Thoracic aorta (tissue), 2 donors: Measurements from ENCODE around the gene PPP1R3D. TPM values are rescaled to one million over a fixed set of nuclear protein-coding genes. Genes with fewer than 3 reads are reported as not detected.

Experiments used
- ATAC-seq: fragments of 150-250 bp; one replicate; pipeline ENCODE4 v1.8.0; 2017; ENCODE audit warnings: low read depth; ENCODE audit not compliant: insufficient number of reproducible peaks, low FRiP score
- DNase-seq: peaks from one replicate; pipeline ENCODE4 v3.0.0-alpha.2; 2020; ENCODE audit warnings: low spot score
- H3K27ac ChIP-seq, 2 donors: fragments of 200-600 bp; sonication (generic); 1 replicate in 1 of 2; 2 replicates in 1 of 2; pipeline ENCODE4 v1.5.1; 2016; ENCODE audit warnings: mild to moderate bottlenecking in 2 of 2, moderate library complexity in 2 of 2
- H3K27me3 ChIP-seq: fragments of 200-600 bp; sonication (generic); replicated peaks from 2 replicates; pipeline ENCODE4 v1.6.0; 2016; ENCODE audit warnings: mild to moderate bottlenecking; ENCODE audit not compliant: insufficient read depth
- H3K36me3 ChIP-seq: fragments of 200-600 bp; sonication (generic); one replicate; pipeline ENCODE4 v1.5.1; 2016
- H3K4me1 ChIP-seq, 2 donors: fragments of 200-600 bp; sonication (generic); 1 replicate in 1 of 2; 2 replicates in 1 of 2; pipeline versions ENCODE4 v1.5.1 to v1.6.0; 2016; ENCODE audit warnings: low read depth in 2 of 2, mild to moderate bottlenecking in 1 of 2; ENCODE audit not compliant: control insufficient read depth in 1 of 2
- H3K4me3 ChIP-seq: fragments of 200-600 bp; sonication (generic); 2 replicates; pipeline ENCODE4 v1.5.1; 2016; ENCODE audit warnings: mild to moderate bottlenecking
- H3K9me3 ChIP-seq: fragments of 200-600 bp; sonication (generic); 2 replicates; pipeline ENCODE4 v1.5.1; 2016
- CTCF ChIP-seq: fragments of 200-600 bp; sonication (generic); IDR thresholded peaks from one replicate; pipeline ENCODE4 v1.5.1; 2019; ENCODE audit warnings: antibody characterized with exemption
- total RNA-seq, 2 donors: library from RNA; depleted of rRNA; stranded (reverse); fragments of >200 nt; gene quantifications; one replicate each; pipeline versions ENCODE4 v1.1.0 to v1.2.3, GENCODE V29; 2016

The PPP1R3D gene
- total RNA-seq, 2 donors from 2014 or later: 10.5 to 13.0 TPM

- TF ChIP-seq CTCF: peak; percentile 54
- Histone ChIP-seq H3K27ac (no peak overlapping the region), H3K27me3 (no peaks in the 10 kb centered on the region), H3K9me3 (no peaks in the 10 kb centered on the region), H3K36me3 (peaks cover 13% of the 10 kb centered on the region), H3K4me3 (no peak overlapping the region), H3K4me1 (peaks cover 0 to 6% of the 10 kb centered on the region in 2 donors)
- no peak for DNase-seq
- no peak for ATAC-seq
Measured at GRCh38 chr20:59948828-59949720, 9.0 kb upstream of the PPP1R3D start.

GRCh38 chr20:59948212-59948611, 8.1 kb upstream of the PPP1R3D start:
- no peak for TF ChIP-seq CTCF
- peaks cover 21% of the 10 kb centered on the region for H3K36me3 ChIP-seq
- no peak overlapping the region for H3K4me3 ChIP-seq
- no peaks in the 10 kb centered on the region for H3K27me3 ChIP-seq
- peaks cover 0 to 6% of the 10 kb centered on the region in 2 donors for H3K4me1 ChIP-seq
- ATAC-seq (no peak), DNase-seq (no peak)
- H3K27ac ChIP-seq: no peak overlapping the region
- H3K9me3 ChIP-seq: no peaks in the 10 kb centered on the region

GRCh38 chr20:59947376-59947775, 7.3 kb upstream of the PPP1R3D start:
- Histone ChIP-seq H3K27ac (no peak overlapping the region), H3K4me3 (no peak overlapping the region), H3K9me3 (no peaks in the 10 kb centered on the region), H3K36me3 (peaks cover 23% of the 10 kb centered on the region), H3K4me1 (peaks cover 0 to 6% of the 10 kb centered on the region in 2 donors), H3K27me3 (no peaks in the 10 kb centered on the region)
- DNase-seq: no peak
- ATAC-seq: no peak
- no peak for TF ChIP-seq CTCF

- H3K4me1 ChIP-seq: peaks cover 13 to 16% of the 10 kb centered on the region in 2 donors
- no peak for TF ChIP-seq CTCF
Measured at GRCh38 chr20:59945731-59946130, 5.6 kb upstream of the PPP1R3D start.

GRCh38 chr20:59945175-59945574, 5.1 kb upstream of the PPP1R3D start:
- H3K4me1 ChIP-seq: peaks cover 13 to 16% of the 10 kb centered on the region in 2 donors
- no peak overlapping the region for H3K27ac ChIP-seq
- H3K9me3 ChIP-seq: no peaks in the 10 kb centered on the region
- H3K4me3 ChIP-seq: no peak overlapping the region
- peaks cover 23% of the 10 kb centered on the region for H3K36me3 ChIP-seq
- no peak for ATAC-seq
- H3K27me3 ChIP-seq: no peaks in the 10 kb centered on the region
- no peak for TF ChIP-seq CTCF
- DNase-seq: no peak

More at GRCh38 chr20:59945731-59946130, 5.6 kb upstream of the PPP1R3D start:
- no peak for ATAC-seq
- Histone ChIP-seq H3K27ac (no peak overlapping the region), H3K27me3 (no peaks in the 10 kb centered on the region), H3K36me3 (peaks cover 23% of the 10 kb centered on the region), H3K9me3 (no peaks in the 10 kb centered on the region), H3K4me3 (no peak overlapping the region)
- no peak for DNase-seq
